CD14-positive monocyte (primary cell): ENCODE data around the gene NTNG2. TPM values are rescaled to one million over a fixed set of nuclear protein-coding genes. Genes with fewer than 3 reads are reported as not detected.

ENCODE experiments used
- DNase-seq, 3 donors: peaks; one replicate each; pipeline ENCODE4 v3.0.0-alpha.2; 2011 to 2022
- H2AFZ ChIP-seq: 2 replicates; pipeline ENCODE4 v1.6.0; 2012; ENCODE audit warnings: mild to moderate bottlenecking, low read depth, low read length, inconsistent platforms; ENCODE audit not compliant: insufficient read depth, poor library complexity, severe bottlenecking
- H3K27ac ChIP-seq, 2 donors: 1 replicate in 1 of 2; 2 replicates in 1 of 2; pipeline ENCODE4 v1.5.1; 2012 to 2013; ENCODE audit warnings: low read length in 2 of 2, control low read depth in 1 of 2, inconsistent platforms in 1 of 2, low read depth in 1 of 2, mild to moderate bottlenecking in 1 of 2
- H3K27me3 ChIP-seq, 2 donors: one replicate each; pipeline versions ENCODE4 v1.6.0 to v1.6.1; 2011 to 2013; ENCODE audit warnings: low read length in 2 of 2; ENCODE audit not compliant: control insufficient read depth in 2 of 2, insufficient read depth in 2 of 2
- H3K36me3 ChIP-seq, 2 donors: replicated peaks in 1 of 2; 1 replicate in 1 of 2; 2 replicates in 1 of 2; pipeline versions ENCODE4 v1.5.1 to v1.6.1; 2012 to 2013; ENCODE audit warnings: low read length in 2 of 2, control low read depth in 1 of 2, inconsistent platforms in 1 of 2, mild to moderate bottlenecking in 1 of 2; ENCODE audit not compliant: insufficient read depth in 2 of 2, control insufficient read depth in 1 of 2
- H3K4me1 ChIP-seq, 2 donors: 1 replicate in 1 of 2; 2 replicates in 1 of 2; pipeline versions ENCODE4 v1.5.1 to v1.6.1; 2012 to 2013; ENCODE audit warnings: low read length in 2 of 2, control low read depth in 1 of 2, inconsistent platforms in 1 of 2, mild to moderate bottlenecking in 1 of 2, moderate library complexity in 1 of 2; ENCODE audit not compliant: insufficient read depth in 2 of 2, control insufficient read depth in 1 of 2
- H3K4me2 ChIP-seq: replicated peaks from 2 replicates; pipeline ENCODE3; 2012; ENCODE audit warnings: low read length, moderate library complexity, mild to moderate bottlenecking; ENCODE audit not compliant: poor library complexity, severe bottlenecking; ENCODE audit errors: extremely low read depth
- H3K4me3 ChIP-seq, 3 experiments: fragments of 200-600 bp in 1 of 3; sonication (generic) in 1 of 3; replicated peaks in 1 of 3; 1 replicate in 2 of 3; 2 replicates in 1 of 3; pipeline ENCODE4 v1.5.1; 2011 to 2013; ENCODE audit warnings: low read length in 3 of 3, mild to moderate bottlenecking in 3 of 3, control low read depth in 2 of 3, low read depth in 2 of 3, inconsistent platforms in 1 of 3, moderate library complexity in 1 of 3
- H3K79me2 ChIP-seq: 2 replicates; pipeline ENCODE4 v1.6.0; 2012; ENCODE audit warnings: mild to moderate bottlenecking, control low read depth, inconsistent platforms, low read length, moderate library complexity; ENCODE audit not compliant: insufficient read depth
- H3K9ac ChIP-seq: 2 replicates; pipeline ENCODE4 v1.6.0; 2017; ENCODE audit warnings: low read length, mild to moderate bottlenecking; ENCODE audit not compliant: insufficient read depth, poor library complexity, severe bottlenecking
- H3K9me3 ChIP-seq, 2 donors: replicated peaks in 1 of 2; 1 replicate in 1 of 2; 2 replicates in 1 of 2; pipeline versions ENCODE4 v1.5.1 to v1.6.1; 2012 to 2013; ENCODE audit warnings: low read length in 2 of 2, control low read depth in 1 of 2; ENCODE audit not compliant: control insufficient read depth in 1 of 2, insufficient read depth in 1 of 2
- H4K20me1 ChIP-seq: 2 replicates; pipeline ENCODE4 v1.6.0; 2012; ENCODE audit warnings: mild to moderate bottlenecking, low read length, control low read depth, moderate library complexity; ENCODE audit not compliant: insufficient read depth
- H3K27ac Mint-ChIP-seq, 7 donors: one replicate each; pipeline ENCODE4 v1.8.0; 2020; ENCODE audit warnings: mild to moderate bottlenecking in 7 of 7, mixed read lengths in 7 of 7, moderate library complexity in 6 of 7, inconsistent platforms in 2 of 7
- H3K27me3 Mint-ChIP-seq, 3 donors: one replicate each; pipeline ENCODE4 v1.8.0; 2021 to 2022; ENCODE audit warnings: low read depth in 3 of 3, mild to moderate bottlenecking in 3 of 3, mixed read lengths in 3 of 3, moderate library complexity in 3 of 3, inconsistent platforms in 1 of 3
- H3K36me3 Mint-ChIP-seq, 2 donors: one replicate each; pipeline ENCODE4 v1.8.0; 2020; ENCODE audit warnings: mixed read lengths in 2 of 2, inconsistent platforms in 1 of 2, mild to moderate bottlenecking in 1 of 2
- H3K4me1 Mint-ChIP-seq: one replicate; pipeline ENCODE4 v1.8.0; 2020; ENCODE audit warnings: mild to moderate bottlenecking, mixed read lengths
- H3K4me3 Mint-ChIP-seq, 2 donors: one replicate each; pipeline ENCODE4 v1.8.0; 2020; ENCODE audit warnings: mild to moderate bottlenecking in 2 of 2, mixed read lengths in 2 of 2, moderate library complexity in 1 of 2
- H3K9me3 Mint-ChIP-seq, 7 donors: one replicate each; pipeline ENCODE4 v1.8.0; 2020 to 2022; ENCODE audit warnings: mixed read lengths in 7 of 7, mild to moderate bottlenecking in 6 of 7, moderate library complexity in 6 of 7, inconsistent platforms in 2 of 7
- CTCF ChIP-seq: fragments of 200-600 bp; IDR thresholded peaks from one replicate; pipeline ENCODE4 v1.8.0; 2022; ENCODE audit warnings: antibody characterized with exemption, mild to moderate bottlenecking
- WGBS: methylation state at CpG from one replicate; pipeline ENCODE4 v1.1.5; 2013; ENCODE audit warnings: missing lambda C conversion rate; ENCODE audit not compliant: insufficient coverage; 5-methylcytosine and 5-hydroxymethylcytosine counted together
- intact Hi-C, 2 donors: fragments of 100-400 bp; cut with micrococcal nuclease; formaldehyde crosslinking; loops; one replicate each; pipeline versions ENCODE4 v1.15.0 to v1.15.1; 2023
- polyA plus RNA-seq, 3 donors: library from polyadenylated mRNA; depleted of rRNA in 1 of 3; unstranded in 2 of 3; stranded (reverse) in 1 of 3; fragments of 300-500 nt in 2 of 3; fragments of >200 nt in 1 of 3; fragmentation: Illumina TruSeq in 2 of 3; gene quantifications; 1 replicate in 2 of 3; 2 replicates in 1 of 3; pipeline ENCODE4 v1.2.3, GENCODE V29; 2012 to 2021

Gene NTNG2
- polyA plus RNA-seq, 3 donors, result 2.1 to 10.0 (median 5.0) TPM

- H3K27me3 Mint-ChIP-seq, result peaks cover 39 to 53% (median 45%) of the 10 kb centered on the region in 3 donors
- H4K20me1 ChIP-seq, result peaks cover 7% of the 10 kb centered on the region
- peaks cover 0 to 3% of the 10 kb centered on the region in 2 donors for H3K4me1 ChIP-seq
Observed at GRCh38 chr9:132168851-132169250, 7.0 kb downstream of the NTNG2 start.

GRCh38 chr9:132169672-132170392 lies 8.0 kb downstream of the NTNG2 start:
- Histone ChIP-seq H3K27me3 (peaks cover 16 to 28% of the 10 kb centered on the region in 2 donors), H2AFZ (no peak overlapping the region), H3K79me2 (no peaks in the 10 kb centered on the region), H4K20me1 (peaks cover 2% of the 10 kb centered on the region), H3K4me2 (no peak overlapping the region), H3K36me3 (no peaks in the 10 kb centered on the region), H3K9ac (no peak overlapping the region), H3K4me1 (no peaks in the 10 kb centered on the region), H3K27ac (no peak overlapping the region), H3K4me3 (no peak overlapping the region), H3K9me3 (peaks cover 0 to under 1% of the 10 kb centered on the region in 2 donors)
- peaks cover 0 to 5% (median under 1%) of the 10 kb centered on the region in 7 donors for H3K9me3 Mint-ChIP-seq
- intact Hi-C loops, result loop anchor here (1.0 to 2.0 kb wide), 2 partner anchors 66 to 67 kb away; no protein-coding TSS in a partner anchor
- peak; percentile 53 to 64 (median 62) for DNase-seq
- H3K4me3 Mint-ChIP-seq, result no peak overlapping the region
- no peak overlapping the region for H3K27ac Mint-ChIP-seq
- H3K27me3 Mint-ChIP-seq, result peaks cover 31 to 44% (median 35%) of the 10 kb centered on the region in 3 donors
- H3K36me3 Mint-ChIP-seq, result peaks cover under 1 to 5% of the 10 kb centered on the region in 2 donors
- TF ChIP-seq CTCF, result peak; percentile 97
- peaks cover under 1% of the 10 kb centered on the region for H3K4me1 Mint-ChIP-seq
- WGBS, result 42% methylated on average over 22 of the region's 26 CpGs

More at GRCh38 chr9:132168851-132169250, 7.0 kb downstream of the NTNG2 start:
- 83% methylated on average over 2 of the region's 7 CpGs for WGBS
- Histone ChIP-seq H3K9me3 (peaks cover 0 to 11% of the 10 kb centered on the region in 2 donors), H3K27me3 (peaks cover 24 to 38% of the 10 kb centered on the region in 2 donors), H3K36me3 (no peaks in the 10 kb centered on the region), H3K4me2 (no peak overlapping the region), H3K4me3 (no peak overlapping the region), H3K27ac (no peak overlapping the region), H3K9ac (no peak overlapping the region), H3K79me2 (no peaks in the 10 kb centered on the region), H2AFZ (no peak overlapping the region)
- H3K27ac Mint-ChIP-seq, result no peak overlapping the region
- no peak overlapping the region for H3K4me3 Mint-ChIP-seq
- no peak for DNase-seq
- TF ChIP-seq CTCF, result no peak
- peaks cover 4 to 6% of the 10 kb centered on the region in 2 donors for H3K36me3 Mint-ChIP-seq
- H3K4me1 Mint-ChIP-seq, result peaks cover 4% of the 10 kb centered on the region
- peaks cover 0 to 7% (median 2%) of the 10 kb centered on the region in 7 donors for H3K9me3 Mint-ChIP-seq
- intact Hi-C loops, result loop anchor here in 1 of 2 donors (2.0 kb wide), 1 partner anchor 68 kb away; no protein-coding TSS in a partner anchor
